ENCODE data around the gene PLXND1.
"Not testable (repeated sequence)": the region's sequence is repeated elsewhere in the genome, so short reads cannot be mapped to it uniquely, and the experiment has no call there.

PLXND1 gene, protein sequence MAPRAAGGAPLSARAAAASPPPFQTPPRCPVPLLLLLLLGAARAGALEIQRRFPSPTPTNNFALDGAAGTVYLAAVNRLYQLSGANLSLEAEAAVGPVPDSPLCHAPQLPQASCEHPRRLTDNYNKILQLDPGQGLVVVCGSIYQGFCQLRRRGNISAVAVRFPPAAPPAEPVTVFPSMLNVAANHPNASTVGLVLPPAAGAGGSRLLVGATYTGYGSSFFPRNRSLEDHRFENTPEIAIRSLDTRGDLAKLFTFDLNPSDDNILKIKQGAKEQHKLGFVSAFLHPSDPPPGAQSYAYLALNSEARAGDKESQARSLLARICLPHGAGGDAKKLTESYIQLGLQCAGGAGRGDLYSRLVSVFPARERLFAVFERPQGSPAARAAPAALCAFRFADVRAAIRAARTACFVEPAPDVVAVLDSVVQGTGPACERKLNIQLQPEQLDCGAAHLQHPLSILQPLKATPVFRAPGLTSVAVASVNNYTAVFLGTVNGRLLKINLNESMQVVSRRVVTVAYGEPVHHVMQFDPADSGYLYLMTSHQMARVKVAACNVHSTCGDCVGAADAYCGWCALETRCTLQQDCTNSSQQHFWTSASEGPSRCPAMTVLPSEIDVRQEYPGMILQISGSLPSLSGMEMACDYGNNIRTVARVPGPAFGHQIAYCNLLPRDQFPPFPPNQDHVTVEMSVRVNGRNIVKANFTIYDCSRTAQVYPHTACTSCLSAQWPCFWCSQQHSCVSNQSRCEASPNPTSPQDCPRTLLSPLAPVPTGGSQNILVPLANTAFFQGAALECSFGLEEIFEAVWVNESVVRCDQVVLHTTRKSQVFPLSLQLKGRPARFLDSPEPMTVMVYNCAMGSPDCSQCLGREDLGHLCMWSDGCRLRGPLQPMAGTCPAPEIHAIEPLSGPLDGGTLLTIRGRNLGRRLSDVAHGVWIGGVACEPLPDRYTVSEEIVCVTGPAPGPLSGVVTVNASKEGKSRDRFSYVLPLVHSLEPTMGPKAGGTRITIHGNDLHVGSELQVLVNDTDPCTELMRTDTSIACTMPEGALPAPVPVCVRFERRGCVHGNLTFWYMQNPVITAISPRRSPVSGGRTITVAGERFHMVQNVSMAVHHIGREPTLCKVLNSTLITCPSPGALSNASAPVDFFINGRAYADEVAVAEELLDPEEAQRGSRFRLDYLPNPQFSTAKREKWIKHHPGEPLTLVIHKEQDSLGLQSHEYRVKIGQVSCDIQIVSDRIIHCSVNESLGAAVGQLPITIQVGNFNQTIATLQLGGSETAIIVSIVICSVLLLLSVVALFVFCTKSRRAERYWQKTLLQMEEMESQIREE (N-terminal part only)

DNA sequence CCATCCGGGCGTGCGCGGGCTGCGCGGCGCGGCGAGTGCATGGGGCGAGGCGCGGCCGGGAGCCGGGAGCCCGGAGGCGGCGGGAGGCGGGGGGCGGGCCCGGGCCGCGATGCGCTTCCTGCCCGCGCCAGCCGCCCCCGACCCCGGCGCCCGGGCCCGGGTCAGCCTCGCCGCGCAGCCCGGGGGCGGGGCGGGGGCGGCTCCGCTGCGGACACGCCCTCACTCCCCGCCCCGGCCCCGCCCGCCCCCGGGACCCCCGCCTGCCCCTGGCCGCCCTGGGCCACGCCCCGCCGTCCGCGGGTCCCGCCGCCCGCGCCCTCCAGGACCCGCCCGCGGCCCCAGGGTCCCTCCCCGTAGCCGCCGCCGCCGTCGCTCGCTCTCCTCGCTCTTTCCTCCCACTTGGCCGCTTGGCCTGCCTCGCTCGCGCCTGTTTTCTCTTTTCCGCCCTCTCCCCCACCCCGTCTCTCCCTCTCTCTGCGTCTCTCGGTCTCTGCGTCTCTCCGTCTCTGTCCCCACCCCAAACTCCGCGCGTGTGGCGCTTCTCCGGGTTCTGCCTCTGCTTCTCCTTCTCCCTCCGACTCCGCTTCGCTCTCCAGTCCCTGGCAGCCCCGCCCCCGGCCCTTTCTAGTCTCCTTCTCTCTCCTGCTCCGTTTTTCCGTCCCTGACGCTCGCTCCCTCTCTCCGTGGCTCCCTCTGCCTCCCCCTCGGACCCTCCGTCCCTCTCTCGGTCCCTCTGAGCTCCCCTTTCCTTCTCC is at the start of gene PLXND1:
PLXND1 (minus strand) TSS at position 41 of the 755 bp plus-strand sequence; CDS start at position 4, 37 bp downstream.
- peak; percentile 60 for DNase-seq

DNA sequence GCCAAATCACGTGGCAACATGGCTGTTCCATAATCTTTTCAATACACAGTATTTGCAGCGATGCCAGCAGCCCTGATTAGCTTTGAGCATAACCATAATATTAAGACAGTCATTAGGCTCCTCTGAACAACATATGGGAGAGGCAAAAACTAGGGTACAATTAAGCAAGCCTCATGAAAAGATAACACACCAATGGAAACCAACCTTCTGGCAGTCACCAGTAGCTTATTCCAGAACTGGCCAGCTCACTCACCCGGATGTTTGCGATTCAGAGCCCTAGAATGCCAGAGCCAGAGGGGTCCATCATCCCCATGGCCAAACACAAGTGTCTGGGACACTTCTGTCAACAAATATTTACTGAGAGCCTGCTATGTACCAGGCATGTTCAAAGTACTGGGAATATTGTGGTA is 48.8 kb upstream of the PLXND1 start:
- no peak for DNase-seq

DNA sequence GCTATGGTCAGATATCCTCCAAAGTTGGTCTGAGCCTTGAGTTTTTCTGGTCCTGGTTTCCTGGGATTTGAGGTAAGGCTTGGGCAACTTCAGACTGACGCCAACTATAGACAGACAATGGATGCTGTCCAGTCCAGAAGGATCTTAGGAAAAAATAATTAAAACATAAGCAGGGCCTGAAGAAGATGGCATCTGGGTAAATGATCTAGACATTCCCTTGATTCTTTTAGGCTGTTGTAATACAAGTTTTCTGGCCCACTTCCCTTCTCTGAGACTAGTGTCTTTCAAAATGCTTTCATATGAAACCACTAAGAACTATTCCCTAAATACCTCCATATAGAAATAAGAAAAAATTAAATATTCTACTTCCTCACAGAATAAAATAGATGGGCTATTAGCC is 47.7 kb upstream of the PLXND1 start:
- DNase-seq, result no peak

DNA sequence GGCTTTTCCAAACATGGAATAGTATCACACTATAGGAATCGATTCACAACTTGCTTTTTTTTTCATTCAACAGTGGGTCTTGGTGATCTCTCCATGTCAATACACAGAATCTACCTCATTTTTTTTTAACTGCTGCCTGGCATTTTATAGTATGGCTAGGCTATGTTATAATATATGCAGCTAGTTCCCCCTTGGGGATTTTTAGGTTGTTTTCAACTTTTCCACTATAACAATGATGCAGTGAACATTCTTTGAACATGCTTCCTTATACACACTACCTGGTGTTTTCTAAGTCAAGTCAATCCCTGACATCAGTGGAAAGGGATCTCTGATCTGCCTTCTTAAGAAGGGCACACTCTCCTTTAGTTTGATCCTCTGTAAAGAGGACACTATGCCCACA is 46.5 kb upstream of the PLXND1 start:
- DNase-seq, result no peak

DNA sequence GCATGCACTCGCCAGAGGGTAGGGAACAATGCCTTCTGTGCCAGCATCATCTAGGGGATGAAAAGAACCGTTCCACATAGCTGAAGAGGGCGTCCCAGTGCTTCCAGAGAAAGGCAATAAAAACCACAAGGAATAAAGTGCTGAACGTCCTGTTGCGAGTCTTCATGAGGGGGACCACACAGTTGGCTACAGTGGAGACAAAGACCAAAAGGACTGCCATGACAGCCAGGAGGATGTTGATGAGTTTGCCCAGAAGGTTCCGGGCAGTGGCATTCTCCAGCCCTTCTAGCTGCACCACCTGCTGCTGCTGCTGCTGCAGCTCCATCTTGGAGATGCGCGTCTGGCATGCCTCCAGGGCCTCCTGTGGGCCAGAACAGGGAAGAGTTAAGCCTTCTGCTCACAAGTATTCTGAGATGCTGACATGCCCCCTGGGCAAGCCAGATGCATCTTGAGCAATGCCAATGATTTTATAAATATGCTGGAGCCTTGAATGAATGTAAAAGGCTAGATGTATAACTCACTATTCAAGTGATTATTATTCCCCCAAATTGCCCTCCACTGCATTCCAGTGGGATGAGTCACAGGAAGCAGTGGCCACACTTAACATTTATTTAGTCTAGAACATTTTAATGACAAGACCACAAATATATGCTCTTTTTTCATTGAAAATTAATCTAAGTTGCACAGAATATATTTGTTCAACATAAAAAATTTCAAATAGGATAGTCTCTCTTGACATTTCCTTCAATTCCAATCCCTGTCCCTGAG is 45.1 kb upstream of the PLXND1 start:
- DNase-seq, result peak; percentile 63

DNA sequence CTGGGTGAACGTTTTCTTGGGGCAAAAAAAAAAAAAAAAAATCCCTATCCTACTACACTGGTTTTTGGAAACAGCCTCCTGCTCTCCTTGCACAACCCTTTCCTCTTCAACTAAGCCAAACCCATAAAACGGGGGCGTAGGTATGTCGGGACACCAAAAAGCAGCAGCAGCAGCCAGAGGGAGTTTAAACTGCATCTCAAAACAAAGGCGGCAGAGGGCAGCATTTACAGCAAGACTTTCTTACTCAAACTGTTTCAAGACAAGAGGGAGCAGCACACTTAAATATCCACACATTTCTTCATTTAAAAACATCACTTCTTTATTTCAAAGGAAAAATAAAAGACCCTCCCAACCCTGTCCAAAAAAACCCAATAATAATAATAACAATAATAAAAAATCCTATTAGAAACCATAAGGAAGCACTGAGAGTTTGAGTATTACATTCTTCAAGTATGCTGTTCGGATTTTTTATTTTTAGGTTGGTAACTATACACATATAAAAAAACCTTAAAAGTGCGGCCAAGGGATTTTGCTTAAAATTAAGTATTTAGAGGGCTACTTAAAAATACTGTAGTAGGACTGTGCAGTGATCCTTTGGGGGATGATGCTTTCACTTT is 43.9 kb upstream of the PLXND1 start:
- DNase-seq, result peak; percentile 77

DNA sequence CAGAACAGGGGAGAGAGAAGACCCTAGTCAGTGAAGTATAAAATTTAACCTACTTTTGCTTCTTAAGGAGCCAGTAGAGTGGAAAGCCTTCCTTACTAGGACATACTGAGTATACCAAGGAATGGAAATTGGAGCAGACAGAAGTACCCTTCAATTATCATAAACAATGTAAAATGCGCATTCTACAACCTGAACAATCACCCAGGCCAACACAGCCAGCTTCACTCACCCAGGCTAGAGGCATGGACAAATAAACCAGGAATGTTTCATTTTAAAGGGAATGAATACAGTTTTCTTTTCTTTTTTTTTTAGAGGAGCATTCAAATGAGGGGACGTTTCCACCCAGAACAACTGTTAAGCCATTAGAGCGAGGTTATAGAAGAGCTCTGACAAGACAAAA is 41.9 kb upstream of the PLXND1 start:
- no peak for DNase-seq

DNA sequence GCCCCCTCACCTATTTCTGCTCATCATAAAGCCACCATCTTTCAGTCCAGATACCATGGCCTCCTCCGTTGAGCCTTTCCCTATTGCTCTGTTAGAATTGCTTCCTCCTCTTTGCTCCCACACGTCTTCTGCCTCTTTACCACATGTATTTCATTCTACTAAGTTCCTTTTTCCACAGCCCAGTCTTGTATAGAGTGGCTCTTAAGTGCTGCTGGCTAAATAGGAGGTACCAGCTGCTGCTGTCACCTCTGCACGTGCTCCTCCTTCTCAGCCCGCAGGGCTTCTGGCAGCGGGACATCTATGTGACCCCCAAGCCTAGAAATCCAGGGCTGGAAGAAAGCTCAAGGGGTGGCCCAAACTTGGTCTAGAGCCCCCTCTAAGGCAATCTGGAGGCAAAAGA is 38.8 kb upstream of the PLXND1 start:
- no peak for DNase-seq

DNA sequence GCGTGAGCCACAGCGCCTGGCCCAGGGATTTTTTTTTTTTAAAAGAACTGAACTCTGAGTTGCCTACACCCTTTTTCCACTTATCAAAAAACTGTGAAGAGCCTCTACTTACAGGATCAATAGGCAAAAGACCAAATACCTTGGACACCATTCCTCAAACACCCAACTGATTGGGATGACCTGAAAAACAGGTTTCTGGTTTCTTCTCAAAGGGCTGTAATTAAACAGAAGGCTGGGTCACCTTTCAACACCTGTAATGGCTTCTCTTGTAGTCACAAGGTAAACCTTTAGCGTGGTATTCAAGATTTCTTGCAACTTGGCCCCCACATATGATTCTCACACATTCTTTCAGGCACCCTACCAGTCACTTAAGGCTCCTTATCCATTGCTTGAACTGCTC is 38.4 kb upstream of the PLXND1 start:
- no peak for DNase-seq

DNA sequence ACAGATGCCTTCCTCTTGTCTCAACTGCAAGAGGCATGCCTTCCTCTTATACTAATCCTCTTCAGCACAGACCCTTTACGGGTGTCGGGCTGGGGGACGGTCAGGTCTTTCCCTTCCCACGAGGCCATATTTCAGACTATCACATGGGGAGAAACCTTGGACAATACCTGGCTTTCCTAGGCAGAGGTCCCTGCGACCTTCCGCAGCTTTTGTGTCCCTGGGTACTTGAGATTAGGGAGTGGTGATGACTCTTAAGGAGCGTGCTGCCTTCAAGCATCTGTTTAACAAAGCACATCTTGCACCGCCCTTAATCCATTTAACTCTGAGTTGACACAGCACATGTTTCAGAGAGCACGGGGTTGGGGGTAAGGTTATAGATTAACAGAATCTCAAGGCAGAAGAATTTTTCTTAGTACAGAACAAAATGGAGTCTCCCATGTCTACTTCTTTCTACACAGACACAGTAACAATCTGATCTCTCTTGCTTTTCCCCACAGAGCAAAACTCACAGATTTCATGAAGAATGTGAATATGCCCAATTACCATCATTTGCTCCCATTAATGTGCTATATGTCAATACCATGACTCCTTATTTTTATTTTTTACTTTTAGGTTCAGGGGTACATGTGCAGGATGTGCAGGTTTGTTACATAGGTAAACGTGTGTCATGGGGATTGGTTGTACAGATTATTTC is 35.2 kb upstream of the PLXND1 start:
- DNase-seq, result not testable (repeated sequence)

DNA sequence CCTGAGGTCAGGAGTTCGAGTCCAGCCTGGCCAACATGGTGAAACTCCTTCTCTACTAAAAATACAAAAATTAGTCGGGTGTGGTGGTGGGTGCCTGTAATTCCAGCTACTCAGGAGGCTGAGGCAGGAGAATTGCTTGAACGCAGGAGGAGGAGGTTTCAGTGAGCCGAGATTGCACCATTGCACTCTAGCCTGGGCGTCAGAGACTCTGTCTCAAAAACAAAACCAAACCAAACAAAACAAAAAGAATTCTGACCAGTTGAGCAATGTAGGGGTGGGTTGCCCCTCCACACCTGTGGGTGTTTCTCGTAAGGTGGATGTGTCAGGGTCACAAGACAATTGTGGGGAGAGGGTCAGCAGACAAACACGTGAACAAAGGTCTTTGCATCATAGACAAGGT is 34.5 kb upstream of the PLXND1 start:
- DNase-seq, result not testable (repeated sequence)

DNA sequence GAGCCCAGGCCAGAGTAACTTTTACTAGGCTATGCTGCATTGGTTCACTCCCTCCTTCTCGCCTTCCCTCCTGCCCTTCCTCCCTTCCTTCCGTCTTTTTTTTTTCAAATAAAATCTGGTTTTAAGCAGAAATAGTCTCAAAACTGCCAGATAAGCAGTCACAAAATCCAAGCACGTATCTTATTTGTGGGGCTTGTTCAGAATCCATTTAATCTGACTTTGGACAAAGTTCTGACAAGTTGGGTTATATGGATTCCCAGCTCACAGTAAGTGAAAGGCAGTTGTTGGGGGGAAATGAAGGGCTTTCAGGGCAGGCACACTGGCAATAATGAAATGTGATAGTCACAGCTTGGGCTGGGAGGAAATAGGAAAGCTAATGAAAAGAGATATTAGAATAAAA is 32.0 kb upstream of the PLXND1 start:
- no peak for DNase-seq

DNA sequence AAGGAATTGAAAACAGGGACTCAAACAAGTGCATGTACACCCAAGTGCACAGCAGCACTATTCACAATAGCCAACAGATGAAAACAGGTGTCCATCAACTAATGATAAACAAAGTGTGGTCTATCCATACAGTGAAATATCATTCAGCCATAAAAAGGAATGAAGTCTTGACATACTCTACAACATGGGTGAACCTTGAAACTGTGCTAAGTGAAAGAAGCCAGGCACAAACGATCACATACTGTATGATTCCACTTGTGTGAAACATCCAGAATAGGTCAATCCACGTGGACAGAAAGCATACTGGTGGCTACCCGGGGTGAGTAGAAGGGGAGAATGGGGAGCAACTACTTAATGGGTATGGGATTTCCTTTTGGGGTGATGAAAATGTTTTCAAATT is 29.6 kb upstream of the PLXND1 start:
- no peak for DNase-seq

DNA sequence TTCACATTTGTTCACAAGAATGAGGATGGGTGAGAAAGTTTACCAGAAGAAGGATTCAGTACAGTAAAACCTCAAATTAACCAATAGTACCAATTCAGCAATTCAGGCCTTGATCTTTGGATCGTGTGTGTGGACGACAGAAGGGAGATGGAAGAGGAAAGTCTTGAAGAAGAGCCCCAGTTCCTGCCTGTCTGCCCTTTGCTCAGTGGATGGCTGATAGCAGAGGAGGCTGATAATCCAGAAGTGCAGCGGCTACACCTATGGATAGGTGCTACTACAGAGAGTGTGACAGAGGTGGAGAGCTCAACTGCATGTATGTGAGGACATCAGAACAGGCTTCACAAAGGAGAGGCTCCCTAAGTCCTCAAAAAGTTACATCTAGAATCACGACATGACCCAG is 29.2 kb upstream of the PLXND1 start:
- no peak for DNase-seq

DNA sequence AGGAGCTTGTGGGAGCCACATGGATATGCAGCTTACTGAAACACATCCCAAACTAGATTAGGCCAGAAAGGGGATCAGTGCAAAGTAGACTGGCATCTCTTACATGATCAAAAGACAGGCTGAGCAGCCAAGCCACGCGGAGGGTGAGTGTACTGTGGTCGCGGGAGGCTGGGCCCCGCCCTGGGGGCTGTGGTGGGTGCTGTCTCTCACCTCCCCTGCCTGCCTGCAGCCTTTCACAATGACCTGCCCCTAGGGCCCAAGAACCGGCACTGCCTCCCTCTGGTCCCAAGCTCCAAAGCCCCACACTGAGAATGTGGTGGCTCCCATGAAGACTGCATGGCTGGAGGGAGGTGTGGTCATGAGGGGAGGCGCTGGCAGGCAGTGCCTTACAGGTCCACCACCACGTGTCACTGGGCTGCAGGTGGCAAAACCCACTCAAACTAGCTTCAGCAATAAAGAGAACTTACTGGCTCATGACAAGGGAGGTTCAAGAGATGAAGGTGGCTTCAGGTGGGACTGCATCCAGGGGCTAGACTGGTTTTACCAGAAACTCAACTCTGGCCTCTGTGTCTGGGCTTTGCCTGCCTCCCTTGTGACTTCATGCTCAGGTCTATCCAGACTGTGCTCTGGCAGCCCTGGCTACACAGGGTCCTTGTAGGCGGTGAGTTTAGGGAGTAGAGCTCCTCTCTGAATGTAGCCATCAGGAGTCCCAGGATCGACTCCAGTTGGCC is 27.4 kb upstream of the PLXND1 start:
- DNase-seq, result no peak

DNA sequence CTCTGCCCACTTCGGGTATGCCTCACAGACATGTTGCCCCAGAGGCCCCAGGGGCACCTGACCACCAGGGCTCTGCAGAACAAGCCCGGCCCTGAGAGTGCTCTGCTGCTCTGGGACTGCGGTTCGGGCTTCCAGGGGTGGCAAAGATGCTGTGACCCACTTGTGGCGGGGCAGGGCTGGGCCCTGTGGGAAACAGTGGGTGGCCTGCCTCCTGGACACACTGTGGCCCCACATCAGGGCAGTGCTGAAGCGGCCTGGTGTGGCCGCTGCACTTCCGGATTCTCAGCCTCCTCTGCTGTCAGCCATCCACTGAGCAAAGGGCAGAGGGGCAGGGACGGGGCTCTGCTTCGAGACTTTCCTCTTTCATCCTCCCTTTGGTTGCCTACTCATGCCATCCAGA is 26.5 kb upstream of the PLXND1 start:
- no peak for DNase-seq

DNA sequence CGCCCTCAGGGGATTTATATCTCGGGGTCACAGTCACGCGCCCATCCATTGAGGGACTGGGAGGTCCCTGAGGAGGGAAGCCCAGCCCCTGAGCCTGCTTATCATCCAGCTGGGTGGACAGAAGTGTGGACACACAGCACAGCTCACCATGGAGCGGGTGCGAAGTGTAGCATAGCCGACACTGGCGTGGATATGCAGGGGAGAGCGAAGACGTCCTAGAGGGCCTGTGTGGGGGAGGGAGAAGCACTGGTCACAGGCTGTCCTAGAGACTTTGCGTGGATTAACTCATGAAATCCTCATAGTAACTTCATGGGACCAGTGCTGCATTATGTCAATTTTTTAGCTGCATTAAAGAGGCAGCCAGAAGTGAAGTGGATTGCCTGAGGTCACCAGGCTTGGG is 26.1 kb upstream of the PLXND1 start:
- no peak for DNase-seq

DNA sequence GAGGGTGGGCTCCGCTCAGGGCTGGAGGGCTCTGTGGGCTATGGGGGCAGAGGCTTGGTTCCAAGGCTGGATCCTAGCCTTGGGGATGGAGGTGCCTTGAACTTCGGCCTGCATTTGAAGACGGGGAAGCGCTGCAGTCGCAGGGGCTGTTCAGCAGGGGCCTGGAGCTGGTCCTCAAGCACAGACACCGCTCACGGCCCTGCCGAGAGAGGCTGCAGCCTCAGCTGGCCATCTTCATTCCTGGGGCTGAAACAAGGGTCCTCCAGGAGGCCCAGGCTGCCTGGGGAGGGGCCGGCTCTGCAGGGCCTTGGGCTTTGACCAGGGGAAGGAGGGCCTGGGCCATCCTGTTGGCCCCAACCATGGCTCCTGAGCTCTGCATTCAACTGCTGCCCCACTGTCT is 25.6 kb upstream of the PLXND1 start:
- no peak for DNase-seq

DNA sequence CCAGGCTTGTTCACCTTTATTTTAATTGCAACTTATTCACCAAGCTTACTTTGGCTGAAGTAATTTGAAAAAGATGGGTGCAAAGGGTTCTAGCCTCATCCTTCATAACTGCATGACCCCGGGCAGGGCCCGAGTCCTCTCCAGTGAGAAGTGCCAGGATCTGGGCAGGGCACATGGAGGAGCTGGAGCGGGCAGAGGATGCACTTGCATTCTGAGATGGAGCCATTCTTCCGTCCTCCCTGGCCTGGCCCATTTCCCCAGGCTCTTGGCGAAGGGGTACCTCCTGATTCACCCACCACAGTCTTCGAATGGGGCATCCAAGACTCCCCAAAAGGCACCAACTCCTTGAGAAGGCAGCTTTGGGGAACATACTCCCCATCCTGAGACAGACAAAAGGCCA is 22.5 kb upstream of the PLXND1 start:
- DNase-seq, result no peak

DNA sequence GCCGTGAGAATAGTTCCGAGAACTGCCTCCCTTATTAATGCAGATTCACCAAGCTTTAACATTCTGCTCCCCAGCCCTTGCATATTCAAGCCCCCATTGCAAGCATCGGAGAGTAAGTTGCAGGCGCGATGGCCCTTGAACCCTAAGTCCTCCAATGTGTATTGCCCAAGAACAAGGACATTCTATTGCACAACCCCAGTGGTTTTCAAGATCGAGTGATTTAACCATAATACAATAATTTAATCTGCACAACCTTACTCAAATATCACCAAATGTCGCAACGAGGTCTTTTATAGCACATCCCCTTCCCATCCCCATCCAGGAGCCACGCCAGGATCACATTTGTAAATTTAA is 21.7 kb upstream of the PLXND1 start:
- DNase-seq, result no peak

Data from midbrain (tissue), 1 donor.